Stimulated activated CD8-positive, alpha-beta memory T cell treated with anti-CD3 and anti-CD28 coated beads, Interleukin-15, amount 100 ng/mL, for 1 hour (primary cell): ENCODE data around the gene GPR157.
A peak's percentile ranks its signal among the peaks of the same experiment; 100 is the strongest.
"Not testable (repeated sequence)": the region's sequence is repeated elsewhere in the genome, so short reads cannot be mapped to it uniquely, and the experiment has no call there.

ENCODE experiments used
- DNase-seq: peaks from one replicate; pipeline ENCODE4 v3.0.0-alpha.2; 2020; ENCODE audit warnings: low read depth

GPR157 gene

GRCh38 chr1:9145714-9146113 lies 16.8 kb upstream of the GPR157 start:
- DNase-seq: no peak

GRCh38 chr1:9145021-9145668 lies 16.2 kb upstream of the GPR157 start:
- no peak for DNase-seq

- DNase-seq: not testable (repeated sequence)
Observed at GRCh38 chr1:9144494-9144893, 15.6 kb upstream of the GPR157 start.

GRCh38 chr1:9143250-9143649 lies 14.3 kb upstream of the GPR157 start:
- DNase-seq: no peak

GRCh38 chr1:9139930-9140329 lies 11.0 kb upstream of the GPR157 start:
- no peak for DNase-seq

GRCh38 chr1:9136932-9137331 lies 8.0 kb upstream of the GPR157 start:
- no peak for DNase-seq

- DNase-seq: no peak
Observed at GRCh38 chr1:9135073-9135836, 6.4 kb upstream of the GPR157 start.

GRCh38 chr1:9133870-9134585 lies 5.1 kb upstream of the GPR157 start:
- no peak for DNase-seq

- peak; percentile 74 for DNase-seq
Observed at GRCh38 chr1:9129266-9130041, 552 bp upstream of the GPR157 start.

- DNase-seq: no peak
Observed at GRCh38 chr1:9128166-9128519, 759 bp downstream of the GPR157 start.

- no peak for DNase-seq
Observed at GRCh38 chr1:9127395-9128165, 1.3 kb downstream of the GPR157 start.

GRCh38 chr1:9126511-9126910 lies 2.4 kb downstream of the GPR157 start:
- DNase-seq: no peak

GRCh38 chr1:9125847-9126246 lies 3.1 kb downstream of the GPR157 start:
- DNase-seq: not testable (repeated sequence)

- no peak for DNase-seq
Observed at GRCh38 chr1:9125325-9125724, 3.6 kb downstream of the GPR157 start.

GRCh38 chr1:9124389-9124788 lies 4.5 kb downstream of the GPR157 start:
- not testable (repeated sequence) for DNase-seq

- DNase-seq: not testable (repeated sequence)
Observed at GRCh38 chr1:9123665-9124064, 5.2 kb downstream of the GPR157 start.

- DNase-seq: no peak
Observed at GRCh38 chr1:9121496-9122409, 7.1 kb downstream of the GPR157 start.

- no peak for DNase-seq
Observed at GRCh38 chr1:9120312-9120958, 8.5 kb downstream of the GPR157 start.

GRCh38 chr1:9119745-9120144 lies 9.2 kb downstream of the GPR157 start:
- DNase-seq: no peak

- DNase-seq: no peak
Observed at GRCh38 chr1:9118186-9118585, 10.7 kb downstream of the GPR157 start.
